ENCODE results near the gene S100A7A.

DNA sequence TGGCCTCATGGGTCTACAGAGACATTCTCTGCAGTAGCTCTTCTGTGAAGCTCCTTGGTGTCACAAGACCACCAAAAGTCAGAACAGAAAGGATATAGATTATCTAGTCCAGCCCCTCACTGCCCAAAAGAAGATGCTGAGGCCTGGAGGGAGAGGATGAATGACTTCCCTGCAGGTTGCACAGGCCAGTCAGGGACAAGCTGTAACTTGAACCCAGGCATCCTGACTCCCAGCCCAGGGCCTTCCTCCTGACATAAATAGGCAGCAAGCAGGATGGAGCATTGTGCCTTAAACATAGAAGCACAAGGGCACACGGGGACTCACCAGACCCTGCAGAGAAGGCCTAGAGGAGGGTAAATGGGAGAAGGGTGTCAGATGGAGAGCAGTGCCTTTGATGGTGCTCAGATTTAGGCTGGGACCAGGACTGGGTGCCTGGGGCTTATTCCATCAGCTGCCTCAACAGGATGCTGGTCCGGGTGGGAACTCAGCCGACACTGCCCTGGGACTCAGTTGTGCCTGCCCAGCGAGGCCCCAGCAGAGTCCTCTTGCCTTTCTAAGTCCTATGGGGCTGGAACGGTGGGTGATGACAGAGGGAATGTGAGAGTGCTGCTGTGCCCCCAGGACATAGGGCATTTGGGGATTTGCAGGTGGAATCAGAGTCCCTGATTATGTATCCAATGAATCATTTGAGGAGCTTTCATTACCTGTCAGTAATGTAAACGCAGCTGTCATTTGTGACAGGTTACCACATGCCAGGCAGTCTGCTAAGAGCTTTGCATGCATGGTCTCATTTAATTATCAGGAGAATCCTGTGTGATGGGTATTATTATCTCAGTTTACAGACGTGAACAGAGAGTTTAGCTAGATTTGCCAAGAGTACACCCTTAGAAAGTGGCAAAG lies 13.2 kb downstream of the S100A7A start:
- TF ChIP-seq GATAD2B (conservative IDR thresholded peaks at IDR 0.05; ENCODE audit: low read depth) (no peak), SPI1 (IDR thresholded peaks at IDR 0.05; ENCODE audit: borderline replicate concordance, insufficient read depth, low read depth, low read length) (no peak), TAF1 (IDR thresholded peaks at IDR 0.05; ENCODE audit: borderline replicate concordance, low read depth, low read length) (no peak), MXI1 (IDR thresholded peaks at IDR 0.05; ENCODE audit: low read depth, low read length) (no peak), POLR2AphosphoS5 (IDR thresholded peaks at IDR 0.05; ENCODE audit: low read length) (no peak), RB1 (IDR thresholded peaks at IDR 0.05; ENCODE audit: borderline replicate concordance) (no peak), NR2C2 (IDR thresholded peaks at IDR 0.05; ENCODE audit: borderline replicate concordance, control insufficient read depth, insufficient read length, low read depth) (no peak)
- TF ChIP-seq, protein P1, sequence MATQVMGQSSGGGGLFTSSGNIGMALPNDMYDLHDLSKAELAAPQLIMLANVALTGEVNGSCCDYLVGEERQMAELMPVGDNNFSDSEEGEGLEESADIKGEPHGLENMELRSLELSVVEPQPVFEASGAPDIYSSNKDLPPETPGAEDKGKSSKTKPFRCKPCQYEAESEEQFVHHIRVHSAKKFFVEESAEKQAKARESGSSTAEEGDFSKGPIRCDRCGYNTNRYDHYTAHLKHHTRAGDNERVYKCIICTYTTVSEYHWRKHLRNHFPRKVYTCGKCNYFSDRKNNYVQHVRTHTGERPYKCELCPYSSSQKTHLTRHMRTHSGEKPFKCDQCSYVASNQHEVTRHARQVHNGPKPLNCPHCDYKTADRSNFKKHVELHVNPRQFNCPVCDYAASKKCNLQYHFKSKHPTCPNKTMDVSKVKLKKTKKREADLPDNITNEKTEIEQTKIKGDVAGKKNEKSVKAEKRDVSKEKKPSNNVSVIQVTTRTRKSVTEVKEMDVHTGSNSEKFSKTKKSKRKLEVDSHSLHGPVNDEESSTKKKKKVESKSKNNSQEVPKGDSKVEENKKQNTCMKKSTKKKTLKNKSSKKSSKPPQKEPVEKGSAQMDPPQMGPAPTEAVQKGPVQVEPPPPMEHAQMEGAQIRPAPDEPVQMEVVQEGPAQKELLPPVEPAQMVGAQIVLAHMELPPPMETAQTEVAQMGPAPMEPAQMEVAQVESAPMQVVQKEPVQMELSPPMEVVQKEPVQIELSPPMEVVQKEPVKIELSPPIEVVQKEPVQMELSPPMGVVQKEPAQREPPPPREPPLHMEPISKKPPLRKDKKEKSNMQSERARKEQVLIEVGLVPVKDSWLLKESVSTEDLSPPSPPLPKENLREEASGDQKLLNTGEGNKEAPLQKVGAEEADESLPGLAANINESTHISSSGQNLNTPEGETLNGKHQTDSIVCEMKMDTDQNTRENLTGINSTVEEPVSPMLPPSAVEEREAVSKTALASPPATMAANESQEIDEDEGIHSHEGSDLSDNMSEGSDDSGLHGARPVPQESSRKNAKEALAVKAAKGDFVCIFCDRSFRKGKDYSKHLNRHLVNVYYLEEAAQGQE (IDR thresholded peaks at IDR 0.05; ENCODE audit: low read depth, low read length), result no peak
- TF ChIP-seq, protein P2, sequence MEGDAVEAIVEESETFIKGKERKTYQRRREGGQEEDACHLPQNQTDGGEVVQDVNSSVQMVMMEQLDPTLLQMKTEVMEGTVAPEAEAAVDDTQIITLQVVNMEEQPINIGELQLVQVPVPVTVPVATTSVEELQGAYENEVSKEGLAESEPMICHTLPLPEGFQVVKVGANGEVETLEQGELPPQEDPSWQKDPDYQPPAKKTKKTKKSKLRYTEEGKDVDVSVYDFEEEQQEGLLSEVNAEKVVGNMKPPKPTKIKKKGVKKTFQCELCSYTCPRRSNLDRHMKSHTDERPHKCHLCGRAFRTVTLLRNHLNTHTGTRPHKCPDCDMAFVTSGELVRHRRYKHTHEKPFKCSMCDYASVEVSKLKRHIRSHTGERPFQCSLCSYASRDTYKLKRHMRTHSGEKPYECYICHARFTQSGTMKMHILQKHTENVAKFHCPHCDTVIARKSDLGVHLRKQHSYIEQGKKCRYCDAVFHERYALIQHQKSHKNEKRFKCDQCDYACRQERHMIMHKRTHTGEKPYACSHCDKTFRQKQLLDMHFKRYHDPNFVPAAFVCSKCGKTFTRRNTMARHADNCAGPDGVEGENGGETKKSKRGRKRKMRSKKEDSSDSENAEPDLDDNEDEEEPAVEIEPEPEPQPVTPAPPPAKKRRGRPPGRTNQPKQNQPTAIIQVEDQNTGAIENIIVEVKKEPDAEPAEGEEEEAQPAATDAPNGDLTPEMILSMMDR (IDR thresholded peaks at IDR 0.05 in 2 of 3, conservative IDR thresholded peaks at IDR 0.05 in 1 of 3; ENCODE audit: control insufficient read depth in 2 of 3, extremely low read depth in 1 of 3, insufficient read depth in 1 of 3, low read depth in 3 of 3, low read length in 3 of 3), result no peak
- TF ChIP-seq, protein P3, sequence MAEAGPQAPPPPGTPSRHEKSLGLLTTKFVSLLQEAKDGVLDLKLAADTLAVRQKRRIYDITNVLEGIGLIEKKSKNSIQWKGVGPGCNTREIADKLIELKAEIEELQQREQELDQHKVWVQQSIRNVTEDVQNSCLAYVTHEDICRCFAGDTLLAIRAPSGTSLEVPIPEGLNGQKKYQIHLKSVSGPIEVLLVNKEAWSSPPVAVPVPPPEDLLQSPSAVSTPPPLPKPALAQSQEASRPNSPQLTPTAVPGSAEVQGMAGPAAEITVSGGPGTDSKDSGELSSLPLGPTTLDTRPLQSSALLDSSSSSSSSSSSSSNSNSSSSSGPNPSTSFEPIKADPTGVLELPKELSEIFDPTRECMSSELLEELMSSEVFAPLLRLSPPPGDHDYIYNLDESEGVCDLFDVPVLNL (IDR thresholded peaks at IDR 0.05; ENCODE audit: low read depth, low read length), result no peak

All from GM12878 (cell line).